ENCODE data around the gene SLC7A1. TPM values are rescaled to one million over a fixed set of nuclear protein-coding genes. Genes with fewer than 3 reads are reported as not detected.

SLC7A1 gene
- total and polyA plus RNA-seq, 4 donors: 0.90 to 22.6 (median 1.4) TPM

GRCh38 chr13:29589967-29590366 lies 5.5 kb downstream of the SLC7A1 start:
- Histone ChIP-seq H3K4me3 (ENCODE audit: low read depth in 1 of 3, low read length in 3 of 3) (no peak overlapping the region), H3K9me3 (ENCODE audit: control insufficient read depth in 4 of 4, low read length in 3 of 4) (no peaks in the 10 kb centered on the region), H3K27me3 (ENCODE audit: control insufficient read depth in 4 of 4, insufficient read depth in 4 of 4, low read length in 3 of 4) (no peaks in the 10 kb centered on the region), H3K36me3 (ENCODE audit: control insufficient read depth in 4 of 4, insufficient read depth in 3 of 4, low read depth in 1 of 4, low read length in 3 of 4) (no peaks in the 10 kb centered on the region), H3K27ac (ENCODE audit: low read depth in 1 of 2, low read length in 2 of 2) (no peak overlapping the region), H3K4me1 (ENCODE audit: control insufficient read depth in 4 of 4, insufficient read depth in 4 of 4, low read length in 3 of 4) (peaks cover 0 to 7% (median 4%) of the 10 kb centered on the region in 4 donors), H3K9ac (ENCODE audit: low read depth in 1 of 2, low read length in 2 of 2) (no peak overlapping the region)
- 94% methylated on average over 7 of the region's 7 CpGs for WGBS
- DNase-seq (ENCODE audit: low spot score): no peak
- no peak for TF ChIP-seq CTCF (IDR thresholded peaks at IDR 0.05; ENCODE audit: low read depth, low read length, missing input control)
- TF ChIP-seq ZBTB33 (IDR thresholded peaks at IDR 0.05): no peak
- TF ChIP-seq ATF3 (IDR thresholded peaks at IDR 0.05): no peak
- no peak for TF ChIP-seq FOXA1 (IDR thresholded peaks at IDR 0.05)
- TF ChIP-seq HNF4A (conservative IDR thresholded peaks at IDR 0.05): no peak
- no peak for TF ChIP-seq FOXA2 (IDR thresholded peaks at IDR 0.05)
- no peak for TF ChIP-seq GABPA (IDR thresholded peaks at IDR 0.05 in 1 of 2, conservative IDR thresholded peaks at IDR 0.05 in 1 of 2)
- no peak for TF ChIP-seq EGR1 (IDR thresholded peaks at IDR 0.05; ENCODE audit: low read depth in 2 of 2)
- TF ChIP-seq NR2F2 (IDR thresholded peaks at IDR 0.05): no peak
- TF ChIP-seq RXRA (IDR thresholded peaks at IDR 0.05): no peak
- TF ChIP-seq SP1 (IDR thresholded peaks at IDR 0.05): no peak
- no peak for TF ChIP-seq REST (IDR thresholded peaks at IDR 0.05)
- no peak for TF ChIP-seq TAF1 (conservative IDR thresholded peaks at IDR 0.05)
- no peak for TF ChIP-seq HNF4G (IDR thresholded peaks at IDR 0.05)
- no peak for TF ChIP-seq RAD21 (IDR thresholded peaks at IDR 0.05)

GRCh38 chr13:29589234-29589633 lies 6.3 kb downstream of the SLC7A1 start:
- TF ChIP-seq ATF3 (IDR thresholded peaks at IDR 0.05) (no peak), EGR1 (IDR thresholded peaks at IDR 0.05; ENCODE audit: low read depth in 2 of 2) (no peak), GABPA (IDR thresholded peaks at IDR 0.05 in 1 of 2, conservative IDR thresholded peaks at IDR 0.05 in 1 of 2) (no peak), NR2F2 (IDR thresholded peaks at IDR 0.05) (no peak), RXRA (IDR thresholded peaks at IDR 0.05) (no peak), REST (IDR thresholded peaks at IDR 0.05) (no peak), HNF4G (IDR thresholded peaks at IDR 0.05) (no peak)
- no peak overlapping the region for H3K9ac ChIP-seq (ENCODE audit: low read depth in 1 of 2, low read length in 2 of 2)
- H3K27me3 ChIP-seq (ENCODE audit: control insufficient read depth in 4 of 4, insufficient read depth in 4 of 4, low read length in 3 of 4): no peaks in the 10 kb centered on the region
- no peak overlapping the region for H3K4me3 ChIP-seq (ENCODE audit: low read depth in 1 of 3, low read length in 3 of 3)
- no peak for DNase-seq (ENCODE audit: low spot score)
- H3K27ac ChIP-seq (ENCODE audit: low read depth in 1 of 2, low read length in 2 of 2): no peak overlapping the region
- no peaks in the 10 kb centered on the region for H3K9me3 ChIP-seq (ENCODE audit: control insufficient read depth in 4 of 4, low read length in 3 of 4)
- 93% methylated on average over 6 of the region's 6 CpGs for WGBS
- peaks cover 0 to under 1% (median under 1%) of the 10 kb centered on the region in 4 donors for H3K4me1 ChIP-seq (ENCODE audit: control insufficient read depth in 4 of 4, insufficient read depth in 4 of 4, low read length in 3 of 4)
- no peaks in the 10 kb centered on the region for H3K36me3 ChIP-seq (ENCODE audit: control insufficient read depth in 4 of 4, insufficient read depth in 3 of 4, low read depth in 1 of 4, low read length in 3 of 4)
